ENCODE data around the gene LDLRAP1. TPM values are rescaled to one million over a fixed set of nuclear protein-coding genes. Genes with fewer than 3 reads are reported as not detected.
"Not testable (repeated sequence)": the region's sequence is repeated elsewhere in the genome, so short reads cannot be mapped to it uniquely, and the experiment has no call there.

LDLRAP1 gene
- total RNA-seq, 1 donor from 2014 or later = 8.6 TPM

- H3K27me3 ChIP-seq = peaks cover 6% of the 10 kb centered on the region
- Mint-ChIP-seq H3K27ac (no peak overlapping the region), H3K36me3 (no peaks in the 10 kb centered on the region), H3K9me3 (peaks cover 5% of the 10 kb centered on the region), H3K4me1 (peaks cover 39% of the 10 kb centered on the region), H3K4me3 (no peak overlapping the region), H3K27me3 (ENCODE audit: insufficient read depth, low read depth) (peaks cover 9% of the 10 kb centered on the region)
- H3K9ac ChIP-seq = no peak overlapping the region
- H3K36me3 ChIP-seq = no peaks in the 10 kb centered on the region
- H3K79me2 ChIP-seq (ENCODE audit: low read depth) = no peaks in the 10 kb centered on the region
- no peak overlapping the region for H2AFZ ChIP-seq (replicated peaks)
- H3K4me1 ChIP-seq = peaks cover 22% of the 10 kb centered on the region
- no peaks in the 10 kb centered on the region for H4K20me1 ChIP-seq (ENCODE audit: low read depth)
- TF ChIP-seq EZH2phosphoT487 (IDR thresholded peaks at IDR 0.05) (no peak), EZH2 (IDR thresholded peaks at IDR 0.05) (no peak), CTCF (IDR thresholded peaks at IDR 0.05) (no peak)
- DNase-seq (ENCODE audit: low spot score) = no peak
- H3F3A ChIP-seq (ENCODE audit: low read depth) = peaks cover 10% of the 10 kb centered on the region
- H3K27ac ChIP-seq = no peak overlapping the region
- H3K4me3 ChIP-seq = no peak overlapping the region
- no peaks in the 10 kb centered on the region for H3K9me3 ChIP-seq (ENCODE audit: low read depth)
- peak overlapping the region; percentile 54 for H3K4me2 ChIP-seq
Measured at GRCh38 chr1:25587290-25587689, 43.9 kb downstream of the LDLRAP1 start.

GRCh38 chr1:25588224-25588623 lies 44.8 kb downstream of the LDLRAP1 start:
- H3K27ac Mint-ChIP-seq; H3K9me3 Mint-ChIP-seq; H3K27me3 ChIP-seq; DNase-seq (ENCODE audit: low spot score); H3K27me3 Mint-ChIP-seq (ENCODE audit: insufficient read depth, low read depth); H3K27ac ChIP-seq; H3K9ac ChIP-seq; H3K4me3 Mint-ChIP-seq; H3F3A ChIP-seq (ENCODE audit: low read depth); H3K79me2 ChIP-seq (ENCODE audit: low read depth); H3K36me3 ChIP-seq; H4K20me1 ChIP-seq (ENCODE audit: low read depth); H3K36me3 Mint-ChIP-seq; H2AFZ ChIP-seq (replicated peaks); H3K9me3 ChIP-seq (ENCODE audit: low read depth); H3K4me3 ChIP-seq: not testable (repeated sequence)
- H3K4me2 ChIP-seq = peak overlapping the region; percentile 54
- peaks cover 37% of the 10 kb centered on the region for H3K4me1 Mint-ChIP-seq
- H3K4me1 ChIP-seq = peaks cover 22% of the 10 kb centered on the region

- H3K4me1 ChIP-seq = peaks cover 22% of the 10 kb centered on the region
- not testable (repeated sequence) for H3K79me2 ChIP-seq (ENCODE audit: low read depth); H3K9ac ChIP-seq; H3K27me3 Mint-ChIP-seq (ENCODE audit: insufficient read depth, low read depth); H3K36me3 Mint-ChIP-seq; H3K4me2 ChIP-seq; DNase-seq (ENCODE audit: low spot score); H3F3A ChIP-seq (ENCODE audit: low read depth); H3K4me3 ChIP-seq; H3K9me3 Mint-ChIP-seq; H3K27me3 ChIP-seq; H4K20me1 ChIP-seq (ENCODE audit: low read depth); H3K27ac Mint-ChIP-seq; H3K27ac ChIP-seq; H3K9me3 ChIP-seq (ENCODE audit: low read depth); H2AFZ ChIP-seq (replicated peaks); H3K36me3 ChIP-seq
- Mint-ChIP-seq H3K4me3 (peak overlapping the region; percentile 34), H3K4me1 (peaks cover 37% of the 10 kb centered on the region)
Measured at GRCh38 chr1:25588786-25589185, 45.4 kb downstream of the LDLRAP1 start.

- Histone ChIP-seq H3K4me3 (no peak overlapping the region), H3F3A (ENCODE audit: low read depth) (peaks cover 10% of the 10 kb centered on the region), H3K9ac (no peak overlapping the region), H3K27me3 (peaks cover 6% of the 10 kb centered on the region), H3K79me2 (ENCODE audit: low read depth) (no peaks in the 10 kb centered on the region), H3K27ac (no peak overlapping the region), H3K9me3 (ENCODE audit: low read depth) (no peaks in the 10 kb centered on the region), H2AFZ (replicated peaks) (no peak overlapping the region), H3K36me3 (no peaks in the 10 kb centered on the region), H4K20me1 (ENCODE audit: low read depth) (no peaks in the 10 kb centered on the region), H3K4me2 (no peak overlapping the region), H3K4me1 (peaks cover 22% of the 10 kb centered on the region)
- H3K4me1 Mint-ChIP-seq = peaks cover 32% of the 10 kb centered on the region
- H3K4me3 Mint-ChIP-seq = no peak overlapping the region
- no peak for DNase-seq (ENCODE audit: low spot score)
- no peaks in the 10 kb centered on the region for H3K9me3 Mint-ChIP-seq
- peaks cover 9% of the 10 kb centered on the region for H3K27me3 Mint-ChIP-seq (ENCODE audit: insufficient read depth, low read depth)
- H3K27ac Mint-ChIP-seq = no peak overlapping the region
- H3K36me3 Mint-ChIP-seq = no peaks in the 10 kb centered on the region
- TF ChIP-seq CTCF (IDR thresholded peaks at IDR 0.05) (no peak), EZH2 (IDR thresholded peaks at IDR 0.05) (no peak), EZH2phosphoT487 (IDR thresholded peaks at IDR 0.05) (no peak)
Measured at GRCh38 chr1:25590096-25590824, 46.9 kb downstream of the LDLRAP1 start.
